Measurements from ENCODE around the gene UNC45A.

GRCh38 chr15:90946941-90947576 lies 12.0 kb downstream of the UNC45A start:
- TF ChIP-seq CTCF (conservative IDR thresholded peaks at IDR 0.05; ENCODE audit: low read depth, low read length) = no peak
- TF ChIP-seq POLR2A (IDR thresholded peaks at IDR 0.05; ENCODE audit: low read depth, low read length) = no peak
- no peak for TF ChIP-seq CHD1 (IDR thresholded peaks at IDR 0.05; ENCODE audit: low read depth, low read length)
- TF ChIP-seq FOS (IDR thresholded peaks at IDR 0.05; ENCODE audit: low read depth, low read length) = no peak
- TF ChIP-seq RCOR1 (IDR thresholded peaks at IDR 0.05; ENCODE audit: insufficient replicate concordance, low read length) = no peak
- no peak for TF ChIP-seq MXI1 (IDR thresholded peaks at IDR 0.05; ENCODE audit: borderline replicate concordance, low read depth, low read length)
- TF ChIP-seq RAD21 (IDR thresholded peaks at IDR 0.05; ENCODE audit: low read length) = no peak
- no peak for TF ChIP-seq BHLHE40 (IDR thresholded peaks at IDR 0.05; ENCODE audit: low read depth, low read length)
- TF ChIP-seq RFX5 (IDR thresholded peaks at IDR 0.05; ENCODE audit: low read depth, low read length) = no peak
- TF ChIP-seq CEBPB (IDR thresholded peaks at IDR 0.05; ENCODE audit: low read depth, low read length) = no peak
- TF ChIP-seq MAZ (IDR thresholded peaks at IDR 0.05; ENCODE audit: borderline replicate concordance, low read depth, low read length) = no peak
- no peak for TF ChIP-seq SMC3 (IDR thresholded peaks at IDR 0.05; ENCODE audit: low read depth, low read length)
- no peak for TF ChIP-seq USF2 (IDR thresholded peaks at IDR 0.05; ENCODE audit: low read depth, low read length)

Measured in IMR-90 (cell line).